Left renal pelvis (tissue), 4 donors: ENCODE measurements around the gene SELENOH. TPM values are rescaled to one million over a fixed set of nuclear protein-coding genes. Genes with fewer than 3 reads are reported as not detected.

Experiments used
- DNase-seq, 4 donors: peaks; one replicate each; pipeline ENCODE4 v3.0.0-alpha.2; 2013; ENCODE audit warnings: low read depth in 4 of 4, low spot score in 3 of 4
- polyA plus RNA-seq, 4 donors: library from polyadenylated mRNA; unstranded; fragments of 120-200 nt; gene quantifications; one replicate each; pipeline ENCODE4 v1.2.1, GENCODE V29; 2013; ENCODE audit not compliant: insufficient read length in 4 of 4

The SELENOH gene
- polyA plus RNA-seq, 4 donors: 88.2 to 142 (median 99.1) TPM

DNA sequence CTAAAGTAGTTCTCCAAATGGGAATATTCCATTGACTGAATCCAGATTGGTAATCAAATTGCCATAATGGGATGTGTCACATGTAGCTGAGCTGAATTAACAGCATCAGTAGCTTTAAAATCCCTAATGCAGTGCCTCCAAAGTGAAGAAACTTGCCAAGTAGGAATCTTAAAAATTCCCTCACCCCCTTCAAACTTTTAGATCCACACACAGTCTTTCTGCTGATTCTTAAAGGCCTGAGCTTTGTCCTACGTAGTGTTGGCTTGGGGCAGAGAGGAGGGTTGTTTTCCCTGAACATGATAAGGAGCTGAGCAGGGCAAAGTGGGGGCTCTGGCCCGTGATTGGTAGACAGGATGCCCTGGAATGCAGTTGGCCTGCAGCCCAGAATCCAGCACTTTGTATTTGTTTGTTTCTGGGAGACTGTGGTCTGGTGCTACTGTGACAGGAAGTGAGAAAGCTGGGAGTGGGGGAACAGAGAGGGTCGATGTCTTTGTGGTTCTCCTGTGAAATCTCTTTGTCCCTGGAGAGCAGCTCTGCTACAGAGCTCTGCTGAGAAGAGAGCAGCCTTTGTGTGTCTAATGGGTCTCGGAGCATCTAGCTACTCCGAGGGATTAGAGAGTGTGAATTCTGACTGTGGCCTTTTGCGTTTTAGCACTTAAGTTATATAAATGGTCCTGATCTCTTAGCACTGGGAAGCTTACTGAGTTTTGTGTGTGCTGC lies 37.2 kb downstream of the SELENOH start:
- peak; percentile 93 to 95 (median 94) for DNase-seq

DNA sequence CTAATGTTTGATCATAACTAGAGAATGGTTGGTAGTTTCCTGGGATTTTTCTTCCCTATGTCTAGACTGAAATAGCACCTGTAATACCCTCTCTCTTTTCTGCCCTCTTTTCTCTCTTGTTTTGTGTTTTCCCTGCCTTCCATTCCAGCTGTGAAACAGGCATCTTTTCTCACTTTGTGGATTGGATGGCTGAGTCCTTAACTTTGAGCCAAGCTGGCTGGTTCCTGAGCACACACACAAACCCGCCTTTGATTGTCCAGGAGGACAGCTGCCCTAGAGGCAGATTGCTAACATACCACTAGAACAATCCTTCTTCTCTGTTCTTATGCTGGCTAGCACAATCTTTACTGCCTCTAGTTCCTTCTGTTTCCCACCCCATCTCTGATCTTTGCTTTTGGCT lies 38.0 kb downstream of the SELENOH start:
- no peak for DNase-seq

GRCh38 chr11:57781529-57781943 lies 40.2 kb downstream of the SELENOH start:
- no peak for DNase-seq

DNA sequence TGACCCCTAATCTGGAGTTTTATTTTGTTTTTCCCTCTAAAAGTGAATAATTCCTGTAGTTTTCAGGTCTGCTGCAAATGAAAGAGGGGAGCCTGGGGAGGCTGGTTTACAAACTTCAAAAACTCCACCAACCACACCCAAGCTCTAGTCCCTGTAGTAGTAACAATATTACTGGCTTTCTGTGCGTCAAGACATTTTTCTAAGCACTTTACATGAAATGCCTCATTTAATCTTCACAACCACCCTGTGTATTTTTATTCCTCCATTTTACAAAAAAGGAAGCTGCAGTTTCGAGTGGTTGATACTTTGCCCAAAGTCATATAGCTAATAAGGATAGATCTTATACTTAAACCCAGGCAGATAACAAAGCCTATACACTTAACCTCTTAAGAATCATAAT lies 43.8 kb downstream of the SELENOH start:
- DNase-seq: no peak

DNA sequence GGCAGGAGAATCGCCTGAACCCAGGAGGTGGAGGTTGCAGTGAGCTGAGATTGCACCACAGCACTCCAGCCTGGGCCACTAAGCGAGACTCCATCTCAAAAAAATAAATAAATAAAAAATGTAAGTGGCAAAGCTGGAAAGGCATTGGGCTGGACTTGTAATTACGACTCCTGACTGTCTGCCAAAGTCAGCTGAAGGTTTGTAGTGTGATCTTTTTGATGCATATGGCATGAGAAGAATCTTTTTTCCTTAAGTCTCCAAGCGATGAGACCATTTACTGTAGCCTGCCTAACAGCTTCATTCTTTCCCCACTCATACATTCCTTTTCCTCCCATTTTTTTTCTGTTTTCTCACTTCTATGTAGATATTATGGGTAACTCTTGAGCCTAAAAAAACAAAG lies 45.1 kb downstream of the SELENOH start:
- no peak for DNase-seq

- DNase-seq: no peak
Measured at GRCh38 chr11:57787006-57787604, 45.8 kb downstream of the SELENOH start.

- DNase-seq: no peak
Measured at GRCh38 chr11:57787920-57788702, 46.8 kb downstream of the SELENOH start.

DNA sequence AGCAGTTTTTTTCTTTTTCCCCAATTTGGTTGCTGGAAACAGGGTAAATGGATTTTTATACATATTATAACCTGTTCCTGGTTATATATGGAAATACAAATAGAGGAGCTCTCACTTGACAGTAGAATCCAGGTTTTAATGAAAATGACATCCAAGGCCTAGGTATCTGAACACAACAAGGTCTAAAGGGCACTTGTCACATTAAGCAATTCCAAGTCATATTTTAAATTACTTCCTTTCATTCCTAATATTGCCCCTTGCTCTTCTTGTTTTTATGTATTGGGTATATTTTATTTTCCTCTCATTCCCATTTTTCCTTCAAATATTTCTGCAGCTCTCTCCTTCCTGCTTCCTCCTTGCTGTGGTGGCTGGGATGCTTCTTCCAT lies 47.4 kb downstream of the SELENOH start:
- no peak for DNase-seq

DNA sequence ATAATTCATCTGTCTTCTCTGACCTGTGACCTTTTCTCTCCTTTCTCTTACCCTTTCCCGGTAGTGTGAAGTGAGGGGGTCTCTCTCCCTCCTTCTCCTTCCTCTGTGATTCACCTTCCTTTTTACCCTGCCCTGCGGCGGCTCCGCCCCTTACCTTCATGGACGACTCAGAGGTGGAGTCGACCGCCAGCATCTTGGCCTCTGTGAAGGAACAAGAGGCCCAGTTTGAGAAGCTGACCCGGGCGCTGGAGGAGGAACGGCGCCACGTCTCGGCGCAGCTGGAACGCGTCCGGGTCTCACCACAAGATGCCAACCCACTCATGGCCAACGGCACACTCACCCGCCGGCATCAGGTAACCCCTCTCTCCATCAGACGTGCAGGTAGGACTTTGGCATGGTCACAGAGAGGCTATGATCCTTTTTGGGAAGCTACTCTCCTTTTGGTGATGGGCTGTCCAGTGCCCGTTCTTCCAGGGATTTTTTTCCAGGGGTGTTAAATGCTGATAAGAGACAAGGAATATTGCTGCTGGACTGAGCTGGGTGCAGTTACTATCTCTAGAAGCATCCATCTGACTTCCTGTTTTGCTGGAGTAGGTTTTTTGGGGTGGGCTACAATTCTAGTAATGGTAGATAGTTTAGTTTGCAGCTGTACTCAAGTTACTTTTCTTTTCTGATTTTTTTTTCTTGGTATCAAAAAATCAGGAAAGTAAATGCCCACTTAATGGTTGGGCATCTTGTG lies 50.2 kb downstream of the SELENOH start:
- DNase-seq: no peak

GRCh38 chr11:57792060-57792541 lies 50.8 kb downstream of the SELENOH start:
- no peak for DNase-seq

GRCh38 chr11:57792870-57793269 lies 51.6 kb downstream of the SELENOH start:
- no peak for DNase-seq

Other genes starting within 250 kb of the SELENOH start
- gene SLC43A1, start 225.8 kb upstream of the SELENOH start, polyA plus RNA-seq: 1 to 10 TPM; 4.9 to 9.7 (median 6.5) TPM
- 10 to 100 TPM; 42.2 to 52.6 (median 46.8) TPM for gene TIMM10, start 210.7 kb upstream of the SELENOH start, polyA plus RNA-seq
- under 1 TPM; 0.21 to 0.63 (median 0.38) TPM for gene SMTNL1, start 203.9 kb upstream of the SELENOH start, polyA plus RNA-seq
- 10 to 100 TPM; 36.5 to 46.7 (median 42.3) TPM for gene UBE2L6, start 173.8 kb upstream of the SELENOH start, polyA plus RNA-seq
- gene SERPING1, start 143.8 kb upstream of the SELENOH start, polyA plus RNA-seq: 100 to 1,000 TPM; 139 to 440 (median 176) TPM
- gene YPEL4, start 91.6 kb upstream of the SELENOH start, polyA plus RNA-seq: 1 to 10 TPM; 1.5 to 4.4 (median 3.3) TPM
- gene CLP1, start 83.7 kb upstream of the SELENOH start, polyA plus RNA-seq: 10 to 100 TPM; 12.0 to 17.2 (median 16.5) TPM
- 10 to 100 TPM; 38.9 to 55.7 (median 50.5) TPM for gene ZDHHC5, start 73.4 kb upstream of the SELENOH start, polyA plus RNA-seq
- 10 to 100 TPM; 15.0 to 24.4 (median 18.5) TPM for gene MED19, start 29.3 kb upstream of the SELENOH start, polyA plus RNA-seq
- gene TMX2, start 28.9 kb upstream of the SELENOH start, polyA plus RNA-seq: 100 to 1,000 TPM in 3 of 4 donors, 10 to 100 TPM in 1; 81.6 to 126 (median 117) TPM
- gene BTBD18, start 10.3 kb downstream of the SELENOH start, polyA plus RNA-seq: under 1 TPM; 0.06 to 0.18 (median 0.13) TPM
- 100 to 1,000 TPM; 144 to 230 (median 216) TPM for gene CTNND1, start 20.3 kb downstream of the SELENOH start, polyA plus RNA-seq